ENCODE measurements around the gene MDH1. TPM values are rescaled to one million over a fixed set of nuclear protein-coding genes. Genes with fewer than 3 reads are reported as not detected.

MDH1 gene
- total RNA-seq, 1 donor from 2014 or later: 161 TPM

GRCh38 chr2:63581298-63581961 lies 7.3 kb upstream of the MDH1 start:
- no peak for DNase-seq (ENCODE audit: low read depth)
- H3K27me3 ChIP-seq (ENCODE audit: control insufficient read depth, insufficient read depth, low read length): no peaks in the 10 kb centered on the region
- no peaks in the 10 kb centered on the region for H3K36me3 ChIP-seq (ENCODE audit: control insufficient read depth, insufficient read depth, low read length)
- no peak overlapping the region for H3K4me3 ChIP-seq (ENCODE audit: low read depth, low read length)
- TF ChIP-seq, protein P1, sequence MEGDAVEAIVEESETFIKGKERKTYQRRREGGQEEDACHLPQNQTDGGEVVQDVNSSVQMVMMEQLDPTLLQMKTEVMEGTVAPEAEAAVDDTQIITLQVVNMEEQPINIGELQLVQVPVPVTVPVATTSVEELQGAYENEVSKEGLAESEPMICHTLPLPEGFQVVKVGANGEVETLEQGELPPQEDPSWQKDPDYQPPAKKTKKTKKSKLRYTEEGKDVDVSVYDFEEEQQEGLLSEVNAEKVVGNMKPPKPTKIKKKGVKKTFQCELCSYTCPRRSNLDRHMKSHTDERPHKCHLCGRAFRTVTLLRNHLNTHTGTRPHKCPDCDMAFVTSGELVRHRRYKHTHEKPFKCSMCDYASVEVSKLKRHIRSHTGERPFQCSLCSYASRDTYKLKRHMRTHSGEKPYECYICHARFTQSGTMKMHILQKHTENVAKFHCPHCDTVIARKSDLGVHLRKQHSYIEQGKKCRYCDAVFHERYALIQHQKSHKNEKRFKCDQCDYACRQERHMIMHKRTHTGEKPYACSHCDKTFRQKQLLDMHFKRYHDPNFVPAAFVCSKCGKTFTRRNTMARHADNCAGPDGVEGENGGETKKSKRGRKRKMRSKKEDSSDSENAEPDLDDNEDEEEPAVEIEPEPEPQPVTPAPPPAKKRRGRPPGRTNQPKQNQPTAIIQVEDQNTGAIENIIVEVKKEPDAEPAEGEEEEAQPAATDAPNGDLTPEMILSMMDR (IDR thresholded peaks at IDR 0.05; ENCODE audit: insufficient read depth, low read length, poor library complexity, severe bottlenecking): no peak

- TF ChIP-seq, protein P1 (IDR thresholded peaks at IDR 0.05; ENCODE audit: insufficient read depth, low read length, poor library complexity, severe bottlenecking): no peak
- Histone ChIP-seq H3K4me3 (ENCODE audit: low read depth, low read length) (no peak overlapping the region), H3K36me3 (ENCODE audit: control insufficient read depth, insufficient read depth, low read length) (no peaks in the 10 kb centered on the region), H3K27me3 (ENCODE audit: control insufficient read depth, insufficient read depth, low read length) (no peaks in the 10 kb centered on the region)
- DNase-seq (ENCODE audit: low read depth): no peak
Observed at GRCh38 chr2:63582873-63583272, 5.9 kb upstream of the MDH1 start.

GRCh38 chr2:63587814-63588384 lies 864 bp upstream of the MDH1 start:
- H3K36me3 ChIP-seq (ENCODE audit: control insufficient read depth, insufficient read depth, low read length): no peaks in the 10 kb centered on the region
- H3K4me3 ChIP-seq (ENCODE audit: low read depth, low read length): peak overlapping the region; percentile 68
- no peaks in the 10 kb centered on the region for H3K27me3 ChIP-seq (ENCODE audit: control insufficient read depth, insufficient read depth, low read length)
- DNase-seq (ENCODE audit: low read depth): no peak
- TF ChIP-seq, protein P1 (IDR thresholded peaks at IDR 0.05; ENCODE audit: insufficient read depth, low read length, poor library complexity, severe bottlenecking): no peak

DNA sequence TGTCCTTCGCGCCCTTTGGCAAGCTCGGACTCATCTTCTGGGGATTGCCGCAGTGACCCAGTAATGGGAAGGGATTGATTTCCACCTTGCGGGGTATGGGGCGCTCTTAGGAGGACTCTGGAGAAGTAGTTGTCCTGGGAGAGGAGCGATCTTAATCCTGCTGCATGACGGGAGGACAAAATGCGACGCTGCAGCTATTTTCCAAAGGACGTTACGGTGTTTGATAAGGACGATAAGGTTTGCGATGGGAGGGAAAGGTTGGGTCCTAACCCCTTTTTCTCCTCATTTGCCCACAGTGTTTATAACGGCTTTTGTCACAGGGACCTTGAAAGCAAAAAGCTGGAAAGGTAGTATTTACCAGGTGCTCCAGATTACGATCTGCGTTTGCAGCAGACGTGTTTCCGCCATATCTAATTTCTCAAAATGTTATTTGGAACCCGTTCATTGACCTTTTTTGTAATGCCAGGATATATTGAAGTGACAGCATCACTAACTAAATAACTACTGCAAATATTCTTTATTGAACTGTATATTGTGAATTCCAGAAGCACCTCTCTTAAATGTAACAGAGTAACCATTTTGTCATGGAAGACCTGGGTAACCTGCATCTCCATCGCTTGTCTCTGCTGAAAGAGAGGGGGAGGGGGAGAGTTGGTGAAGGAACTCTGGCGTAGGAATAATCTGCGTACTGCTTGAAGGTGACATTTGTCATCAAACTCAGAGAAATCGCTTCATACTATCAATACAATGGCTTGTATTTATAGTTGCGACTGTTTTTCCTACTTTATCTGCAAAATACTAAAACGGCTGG lies 590 bp downstream of the MDH1 start:
- Histone ChIP-seq H3K27me3 (ENCODE audit: control insufficient read depth, insufficient read depth, low read length) (no peaks in the 10 kb centered on the region), H3K36me3 (ENCODE audit: control insufficient read depth, insufficient read depth, low read length) (no peaks in the 10 kb centered on the region), H3K4me3 (ENCODE audit: low read depth, low read length) (peak overlapping the region; percentile 91)
- DNase-seq (ENCODE audit: low read depth): no peak
- TF ChIP-seq, protein P1 (IDR thresholded peaks at IDR 0.05; ENCODE audit: insufficient read depth, low read length, poor library complexity, severe bottlenecking): no peak

- Histone ChIP-seq H3K36me3 (ENCODE audit: control insufficient read depth, insufficient read depth, low read length) (no peaks in the 10 kb centered on the region), H3K4me3 (ENCODE audit: low read depth, low read length) (no peak overlapping the region), H3K27me3 (ENCODE audit: control insufficient read depth, insufficient read depth, low read length) (no peaks in the 10 kb centered on the region)
- TF ChIP-seq, protein P1 (IDR thresholded peaks at IDR 0.05; ENCODE audit: insufficient read depth, low read length, poor library complexity, severe bottlenecking): no peak
- DNase-seq (ENCODE audit: low read depth): no peak
Observed at GRCh38 chr2:63590626-63591408, 2.1 kb downstream of the MDH1 start.

Data from kidney epithelial cell (primary cell).